ENCODE data around the gene TRAF6.

- TF ChIP-seq, protein P1, sequence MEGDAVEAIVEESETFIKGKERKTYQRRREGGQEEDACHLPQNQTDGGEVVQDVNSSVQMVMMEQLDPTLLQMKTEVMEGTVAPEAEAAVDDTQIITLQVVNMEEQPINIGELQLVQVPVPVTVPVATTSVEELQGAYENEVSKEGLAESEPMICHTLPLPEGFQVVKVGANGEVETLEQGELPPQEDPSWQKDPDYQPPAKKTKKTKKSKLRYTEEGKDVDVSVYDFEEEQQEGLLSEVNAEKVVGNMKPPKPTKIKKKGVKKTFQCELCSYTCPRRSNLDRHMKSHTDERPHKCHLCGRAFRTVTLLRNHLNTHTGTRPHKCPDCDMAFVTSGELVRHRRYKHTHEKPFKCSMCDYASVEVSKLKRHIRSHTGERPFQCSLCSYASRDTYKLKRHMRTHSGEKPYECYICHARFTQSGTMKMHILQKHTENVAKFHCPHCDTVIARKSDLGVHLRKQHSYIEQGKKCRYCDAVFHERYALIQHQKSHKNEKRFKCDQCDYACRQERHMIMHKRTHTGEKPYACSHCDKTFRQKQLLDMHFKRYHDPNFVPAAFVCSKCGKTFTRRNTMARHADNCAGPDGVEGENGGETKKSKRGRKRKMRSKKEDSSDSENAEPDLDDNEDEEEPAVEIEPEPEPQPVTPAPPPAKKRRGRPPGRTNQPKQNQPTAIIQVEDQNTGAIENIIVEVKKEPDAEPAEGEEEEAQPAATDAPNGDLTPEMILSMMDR (IDR thresholded peaks at IDR 0.05; ENCODE audit: extremely low read depth in 1 of 2, insufficient read depth in 1 of 2, low read depth in 1 of 2, low read length in 2 of 2), result no peak
- TF ChIP-seq, protein P2, sequence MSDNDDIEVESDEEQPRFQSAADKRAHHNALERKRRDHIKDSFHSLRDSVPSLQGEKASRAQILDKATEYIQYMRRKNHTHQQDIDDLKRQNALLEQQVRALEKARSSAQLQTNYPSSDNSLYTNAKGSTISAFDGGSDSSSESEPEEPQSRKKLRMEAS (IDR thresholded peaks at IDR 0.05; ENCODE audit: insufficient read depth, insufficient read length), result no peak
- TF ChIP-seq POLR2AphosphoS5 (IDR thresholded peaks at IDR 0.05; ENCODE audit: insufficient read depth, low read depth, low read length), result no peak
Observed at GRCh38 chr11:36530840-36531239, 20.8 kb upstream of the TRAF6 start.
